A549 (cell line): ENCODE results near the gene CXCR5. TPM values are rescaled to one million over a fixed set of nuclear protein-coding genes. Genes with fewer than 3 reads are reported as not detected.

Experiments
- ATAC-seq, 2 experiments: fragments of 200-7000 bp in 1 of 2; fragments of >200 bp in 1 of 2; cut with Nextera tagmentation in 1 of 2; cut with Tn5 transposase in 1 of 2; 3 replicates each; pipeline versions ENCODE4 v1.8.0 to v1.9.1; 2018 to 2020; ENCODE audit warnings: mild to moderate bottlenecking in 1 of 2, moderate library complexity in 1 of 2
- CTCF ChIA-PET: fragments of 300-600 bp; sonication (Branson Sonifier 250); formaldehyde crosslinking; extraction: SDS; loops from one replicate; lab custom pipeline; 2021; ENCODE audit warnings: antibody characterized with exemption, inconsistent platforms; lab: Yijun Ruan, JAX
- POLR2A ChIA-PET: fragments of 350-600 bp; formaldehyde crosslinking; extraction: SDS; loops from one replicate; lab custom pipeline; 2021; ENCODE audit warnings: antibody characterized with exemption, inconsistent platforms; lab: Yijun Ruan, JAX
- DNase-seq, 2 experiments: peaks; one replicate each; pipeline versions ENCODE4 v3.0.0 to v3.0.0-alpha.2; 2011 to 2016; ENCODE audit warnings: low read depth in 1 of 2, low spot score in 1 of 2
- FAIRE-seq: peaks from 2 replicates; lab custom pipeline; 2011; peaks lifted over from hg19 to GRCh38; lab: Jason Lieb, UNC
- H3K27ac ChIP-seq, 2 experiments: fragments of >200 bp; sonication (Bioruptor Twin); formaldehyde crosslinking; 3 replicates each; pipeline ENCODE4 v1.5.1; 2016 to 2017
- H3K4me1 ChIP-seq: fragments of >200 bp; sonication (Bioruptor Twin); formaldehyde crosslinking; 3 replicates; pipeline ENCODE4 v1.6.1; 2016
- H3K4me2 ChIP-seq: fragments of >200 bp; sonication (Bioruptor Twin); formaldehyde crosslinking; 3 replicates; pipeline ENCODE4 v1.6.1; 2016
- H3K4me3 ChIP-seq: fragments of >200 bp; sonication (Bioruptor Twin); formaldehyde crosslinking; 3 replicates; pipeline ENCODE4 v1.5.1; 2016
- H3K9me3 ChIP-seq: fragments of >200 bp; sonication (Bioruptor Twin); formaldehyde crosslinking; 3 replicates; pipeline ENCODE4 v1.6.1; 2016
- CBX8 ChIP-seq: fragments of 200-600 bp; sonication (generic); IDR thresholded peaks from 2 replicates; pipeline ENCODE4 v1.6.1; 2016
- EHMT2 ChIP-seq: fragments of 200-600 bp; sonication (generic); IDR thresholded peaks from 2 replicates; pipeline ENCODE4 v1.6.1; 2016; ENCODE audit warnings: antibody characterized with exemption, low read depth, mild to moderate bottlenecking, moderate library complexity
- GATA3 ChIP-seq: IDR thresholded peaks from 2 replicates; pipeline ENCODE4 v1.6.1; 2012; ENCODE audit warnings: borderline replicate concordance
- HDAC2 ChIP-seq: fragments of 200-600 bp; sonication (generic); IDR thresholded peaks from 2 replicates; pipeline ENCODE4 v1.6.1; 2016
- HOXA7 ChIP-seq: fragments of 250-450 bp; sonication (Bioruptor Pico); IDR thresholded peaks from 2 replicates; pipeline ENCODE4 v1.5.0; 2020; ENCODE audit warnings: mild to moderate bottlenecking, moderate library complexity
- HOXB13 ChIP-seq: fragments of 250-450 bp; sonication (Bioruptor Pico); IDR thresholded peaks from 2 replicates; pipeline ENCODE4 v1.5.0; 2020; ENCODE audit warnings: low read depth, mild to moderate bottlenecking, moderate library complexity
- KDM1A ChIP-seq: fragments of 200-600 bp; sonication (generic); IDR thresholded peaks from 2 replicates; pipeline ENCODE4 v1.6.1; 2016; ENCODE audit warnings: low read depth, mild to moderate bottlenecking
- MYC ChIP-seq: IDR thresholded peaks from 2 replicates; pipeline ENCODE4 v1.6.1; 2012; ENCODE audit warnings: mild to moderate bottlenecking, inconsistent platforms, low read length, improper control_type of control experiment, borderline replicate concordance
- NFE2L2 ChIP-seq: fragments of 150-350 bp; conservative IDR thresholded peaks from 2 replicates; pipeline ENCODE4 v1.6.1; 2014; ENCODE audit warnings: low read length
- NR3C1 ChIP-seq: fragments of >200 bp; sonication (Bioruptor Twin); formaldehyde crosslinking; IDR thresholded peaks from 3 replicates; pipeline ENCODE4 v1.6.1; 2017
- PHF8 ChIP-seq: fragments of 200-600 bp; sonication (generic); IDR thresholded peaks from 2 replicates; pipeline ENCODE4 v1.6.1; 2016; ENCODE audit warnings: low read depth, mild to moderate bottlenecking, antibody characterized with exemption, moderate library complexity, borderline replicate concordance
- RAD21 ChIP-seq, 2 experiments: fragments of >200 bp in 1 of 2; sonication (Bioruptor Twin) in 1 of 2; formaldehyde crosslinking in 1 of 2; IDR thresholded peaks in 1 of 2; conservative IDR thresholded peaks in 1 of 2; 2 replicates in 1 of 2; 3 replicates in 1 of 2; pipeline ENCODE4 v1.6.1; 2012 to 2018; ENCODE audit warnings: inconsistent platforms in 1 of 2
- RNF2 ChIP-seq: fragments of 200-600 bp; sonication (generic); IDR thresholded peaks from 2 replicates; pipeline ENCODE4 v1.6.1; 2016; ENCODE audit warnings: low read depth, mild to moderate bottlenecking, antibody characterized with exemption, moderate library complexity, borderline replicate concordance
- SMC3 ChIP-seq: fragments of >200 bp; sonication (Bioruptor Twin); formaldehyde crosslinking; IDR thresholded peaks from 3 replicates; pipeline ENCODE4 v1.6.1; 2018; ENCODE audit warnings: inconsistent platforms
- SREBF2 ChIP-seq: fragments of 450-650 bp; IDR thresholded peaks from 2 replicates; pipeline ENCODE4 v1.6.1; 2014; ENCODE audit warnings: mild to moderate bottlenecking, moderate library complexity
- TP53 ChIP-seq: fragments of 250-450 bp; sonication (Bioruptor Pico); IDR thresholded peaks from 2 replicates; pipeline ENCODE4 v1.5.0; 2021; ENCODE audit warnings: mild to moderate bottlenecking, moderate library complexity
- ZFP36 ChIP-seq: fragments of 450-650 bp; IDR thresholded peaks from 2 replicates; pipeline ENCODE4 v1.6.1; 2014; ENCODE audit warnings: borderline replicate concordance; ENCODE audit not compliant: partially characterized antibody
- ZNF302 ChIP-seq: fragments of 250-450 bp; sonication (Bioruptor Pico); IDR thresholded peaks from 2 replicates; pipeline ENCODE4 v1.9.0; 2021; ENCODE audit warnings: inconsistent platforms, mild to moderate bottlenecking, moderate library complexity
- ZSCAN20 ChIP-seq: fragments of 250-450 bp; sonication (Bioruptor Pico); IDR thresholded peaks from 2 replicates; pipeline ENCODE4 v1.8.0; 2022; ENCODE audit warnings: mild to moderate bottlenecking, moderate library complexity
- WGBS: methylation state at CpG from one replicate; pipeline ENCODE4 v1.1.6; 2017; ENCODE audit errors: missing lambda C conversion rate; 5-methylcytosine and 5-hydroxymethylcytosine counted together
- polyA minus RNA-seq: library from RNA; depleted of rRNA, polyadenylated mRNA; stranded (reverse); fragments of >200 nt; gene quantifications from 2 replicates; pipeline ENCODE4 v1.2.3, GENCODE V29; 2011; rRNA and poly(A)+ RNA removed
- polyA plus RNA-seq, 4 experiments: library from polyadenylated mRNA; depleted of rRNA in 3 of 4; stranded (reverse); fragments of >200 nt; fragmentation: RNase III in 1 of 4; extraction: RNeasy Plus Mini Kit Qiagen cat#74134 plus additional on column Dnase treatment in 1 of 4; gene quantifications; 2 replicates in 3 of 4; 3 replicates in 1 of 4; pipeline ENCODE4 v1.2.3, GENCODE V29; 2011 to 2017
- TF ChIP-seq, protein P1 (sequence below): IDR thresholded peaks from 2 replicates; pipeline ENCODE4 v1.6.1; 2012
- TF ChIP-seq, protein P2 (sequence below): fragments of 200-600 bp; sonication (generic); IDR thresholded peaks from 2 replicates; pipeline ENCODE4 v1.6.1; 2016; ENCODE audit warnings: antibody characterized with exemption, mild to moderate bottlenecking, moderate library complexity
- TF ChIP-seq, protein P3 (sequence below): IDR thresholded peaks from 2 replicates; pipeline ENCODE4 v1.6.1; 2012; ENCODE audit warnings: low read depth, borderline replicate concordance
- TF ChIP-seq, protein P4 (sequence below): fragments of >200 bp; sonication (Bioruptor Twin); formaldehyde crosslinking; IDR thresholded peaks from 3 replicates; pipeline ENCODE4 v1.6.1; 2016
- TF ChIP-seq, protein P5 (sequence below): fragments of 450-650 bp; IDR thresholded peaks from 2 replicates; pipeline ENCODE4 v1.6.1; 2014; ENCODE audit warnings: antibody characterized with exemption

CXCR5 gene, protein sequence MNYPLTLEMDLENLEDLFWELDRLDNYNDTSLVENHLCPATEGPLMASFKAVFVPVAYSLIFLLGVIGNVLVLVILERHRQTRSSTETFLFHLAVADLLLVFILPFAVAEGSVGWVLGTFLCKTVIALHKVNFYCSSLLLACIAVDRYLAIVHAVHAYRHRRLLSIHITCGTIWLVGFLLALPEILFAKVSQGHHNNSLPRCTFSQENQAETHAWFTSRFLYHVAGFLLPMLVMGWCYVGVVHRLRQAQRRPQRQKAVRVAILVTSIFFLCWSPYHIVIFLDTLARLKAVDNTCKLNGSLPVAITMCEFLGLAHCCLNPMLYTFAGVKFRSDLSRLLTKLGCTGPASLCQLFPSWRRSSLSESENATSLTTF
- not detected in 2 replicates for polyA plus RNA-seq (2011; rRNA removed)
- polyA plus RNA-seq (2012; cell fraction: cytosol; rRNA removed): not detected in 2 replicates
- 0.02 and 0.04 TPM in 2 replicates for polyA plus RNA-seq (2012; cell fraction: nucleus; rRNA removed)
- polyA plus RNA-seq (2017; fragmentation: RNase III; extraction: RNeasy Plus Mini Kit Qiagen cat#74134 plus additional on column Dnase treatment): 0.04 to 0.05 TPM (median 0.04 TPM) in 3 replicates
- not detected in 2 replicates for polyA minus RNA-seq

DNA sequence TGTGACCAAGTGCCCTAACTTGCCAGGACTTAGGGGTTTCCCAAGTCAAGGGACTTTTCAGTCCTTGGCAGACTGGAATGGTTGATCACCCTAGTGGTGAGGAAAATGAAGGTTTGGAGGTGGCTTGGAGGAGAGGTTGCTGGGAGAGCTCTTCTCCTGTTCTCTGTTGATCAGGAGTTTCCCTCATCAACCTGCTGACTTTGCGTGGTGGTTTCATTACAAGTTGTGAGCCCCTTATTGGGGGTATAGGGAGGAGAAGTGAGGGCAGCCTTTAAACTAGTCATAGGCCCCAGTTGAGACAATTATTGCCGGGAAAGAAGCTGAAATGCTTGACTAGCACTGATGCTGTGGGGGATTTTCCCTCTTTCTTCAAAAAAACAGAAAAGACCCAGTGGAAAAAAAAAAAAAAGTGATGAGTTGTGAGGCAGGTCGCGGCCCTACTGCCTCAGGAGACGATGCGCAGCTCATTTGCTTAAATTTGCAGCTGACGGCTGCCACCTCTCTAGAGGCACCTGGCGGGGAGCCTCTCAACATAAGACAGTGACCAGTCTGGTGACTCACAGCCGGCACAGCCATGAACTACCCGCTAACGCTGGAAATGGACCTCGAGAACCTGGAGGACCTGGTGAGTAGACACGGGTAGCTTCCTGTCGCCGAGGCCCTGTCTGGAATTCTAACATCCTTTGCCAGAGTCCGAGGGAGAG, at the start of gene CXCR5:
CXCR5 (plus strand) TSS at position 525 of the 704 bp plus-strand sequence; CDS start at position 575, 50 bp downstream.
- Histone ChIP-seq H3K4me2 (no peak within 1 kb of the TSS), H3K9me3 (no peaks in the 10 kb centered on the region), H3K27ac (no peak within 1 kb of the TSS), H3K4me1 (peaks cover 25% of the 10 kb centered on the region), H3K4me3 (no peak within 1 kb of the TSS)
- ChIA-PET CTCF (interaction anchor here (0.8 to 1.6 kb wide), 7 partner anchors 9 to 193 kb away, joined by 3 to 5 read pairs (median 3); no protein-coding TSS in a partner anchor), POLR2A (no interaction called here)
- DNase-seq (no peak), ATAC-seq (no peak), FAIRE-seq (no peak)
- TF ChIP-seq GATA3 (no peak), ZSCAN20 (CRISPR knock-in tag) (no peak), RNF2 (no peak), PHF8 (no peak), EHMT2 (no peak), KDM1A (no peak)
- TF ChIP-seq, protein P1, sequence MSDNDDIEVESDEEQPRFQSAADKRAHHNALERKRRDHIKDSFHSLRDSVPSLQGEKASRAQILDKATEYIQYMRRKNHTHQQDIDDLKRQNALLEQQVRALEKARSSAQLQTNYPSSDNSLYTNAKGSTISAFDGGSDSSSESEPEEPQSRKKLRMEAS: no peak
- 79% methylated on average over 16 of the region's 16 CpGs for WGBS

DNA sequence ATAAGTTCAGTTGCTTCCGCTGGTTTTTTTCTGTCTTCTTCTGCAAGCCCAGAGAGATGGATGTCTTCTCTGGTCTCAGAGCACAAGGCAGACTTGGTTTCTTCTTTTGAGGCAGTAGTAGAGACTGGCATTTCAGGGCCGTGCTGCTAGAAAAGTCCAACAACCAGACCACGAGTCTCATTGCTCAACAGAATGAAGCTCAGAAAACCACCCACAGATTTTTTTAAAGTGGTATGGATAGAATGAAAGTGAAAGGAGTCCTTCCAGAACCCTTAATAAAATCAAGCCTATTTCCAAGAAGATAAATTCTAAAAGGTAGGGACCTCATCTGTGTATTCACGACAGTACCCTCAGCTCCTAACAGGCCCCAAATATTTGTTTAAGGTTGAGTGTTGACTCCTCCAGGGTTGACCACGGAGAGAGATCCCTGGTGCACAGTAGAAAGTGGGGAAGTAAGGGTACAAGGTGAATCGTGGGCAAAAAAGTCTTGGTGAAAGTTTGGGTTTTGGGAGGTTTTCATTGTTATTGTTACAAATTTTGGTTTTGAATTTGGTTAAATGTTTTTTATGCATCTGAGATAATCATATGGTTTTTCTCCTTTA, 49.2 kb upstream of the CXCR5 start:
- CTCF ChIA-PET: no interaction called here
- WGBS: 50% methylated on average over 6 of the region's 6 CpGs
- no peak for ATAC-seq

DNA sequence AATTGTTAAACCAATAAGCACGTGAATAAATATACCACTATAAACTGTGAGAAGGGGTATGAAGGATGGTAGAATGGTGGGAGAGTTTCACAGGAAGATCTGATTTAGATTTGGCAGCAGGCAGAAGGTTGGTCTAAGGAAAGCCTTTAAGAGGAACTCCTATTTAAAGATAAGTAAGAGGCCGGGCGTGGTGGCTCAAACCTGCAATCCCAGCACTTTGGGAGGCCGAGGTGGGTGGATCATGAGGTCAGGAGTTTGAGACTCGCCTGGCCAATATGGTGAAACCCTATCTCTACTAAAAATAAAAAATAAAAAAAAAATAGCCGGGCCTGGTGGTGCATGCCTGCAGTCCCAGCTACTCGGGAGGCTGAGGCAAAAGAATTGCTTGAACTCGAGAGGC, 45.8 kb upstream of the CXCR5 start:
- FAIRE-seq (no peak), ATAC-seq (no peak), DNase-seq (no peak)
- no peak overlapping the region for H3K4me2 ChIP-seq
- H3K27ac ChIP-seq: no peak overlapping the region
- no peaks in the 10 kb centered on the region for H3K4me1 ChIP-seq
- ChIA-PET CTCF (no interaction called here), POLR2A (no interaction called here)
- H3K4me3 ChIP-seq: no peak overlapping the region
- WGBS: 90% methylated on average over 8 of the region's 8 CpGs
- no peaks in the 10 kb centered on the region for H3K9me3 ChIP-seq
- TF ChIP-seq ZFP36 (no peak), NR3C1 (no peak), HOXA7 (CRISPR knock-in tag) (no peak), HOXB13 (CRISPR knock-in tag) (no peak), ZNF302 (CRISPR knock-in tag) (no peak), GATA3 (no peak), MYC (no peak), NFE2L2 (no peak), ZSCAN20 (CRISPR knock-in tag) (no peak), TP53 (CRISPR knock-in tag) (no peak), SMC3 (no peak)
- TF ChIP-seq, protein P2, sequence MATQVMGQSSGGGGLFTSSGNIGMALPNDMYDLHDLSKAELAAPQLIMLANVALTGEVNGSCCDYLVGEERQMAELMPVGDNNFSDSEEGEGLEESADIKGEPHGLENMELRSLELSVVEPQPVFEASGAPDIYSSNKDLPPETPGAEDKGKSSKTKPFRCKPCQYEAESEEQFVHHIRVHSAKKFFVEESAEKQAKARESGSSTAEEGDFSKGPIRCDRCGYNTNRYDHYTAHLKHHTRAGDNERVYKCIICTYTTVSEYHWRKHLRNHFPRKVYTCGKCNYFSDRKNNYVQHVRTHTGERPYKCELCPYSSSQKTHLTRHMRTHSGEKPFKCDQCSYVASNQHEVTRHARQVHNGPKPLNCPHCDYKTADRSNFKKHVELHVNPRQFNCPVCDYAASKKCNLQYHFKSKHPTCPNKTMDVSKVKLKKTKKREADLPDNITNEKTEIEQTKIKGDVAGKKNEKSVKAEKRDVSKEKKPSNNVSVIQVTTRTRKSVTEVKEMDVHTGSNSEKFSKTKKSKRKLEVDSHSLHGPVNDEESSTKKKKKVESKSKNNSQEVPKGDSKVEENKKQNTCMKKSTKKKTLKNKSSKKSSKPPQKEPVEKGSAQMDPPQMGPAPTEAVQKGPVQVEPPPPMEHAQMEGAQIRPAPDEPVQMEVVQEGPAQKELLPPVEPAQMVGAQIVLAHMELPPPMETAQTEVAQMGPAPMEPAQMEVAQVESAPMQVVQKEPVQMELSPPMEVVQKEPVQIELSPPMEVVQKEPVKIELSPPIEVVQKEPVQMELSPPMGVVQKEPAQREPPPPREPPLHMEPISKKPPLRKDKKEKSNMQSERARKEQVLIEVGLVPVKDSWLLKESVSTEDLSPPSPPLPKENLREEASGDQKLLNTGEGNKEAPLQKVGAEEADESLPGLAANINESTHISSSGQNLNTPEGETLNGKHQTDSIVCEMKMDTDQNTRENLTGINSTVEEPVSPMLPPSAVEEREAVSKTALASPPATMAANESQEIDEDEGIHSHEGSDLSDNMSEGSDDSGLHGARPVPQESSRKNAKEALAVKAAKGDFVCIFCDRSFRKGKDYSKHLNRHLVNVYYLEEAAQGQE: no peak
- TF ChIP-seq, protein P3, sequence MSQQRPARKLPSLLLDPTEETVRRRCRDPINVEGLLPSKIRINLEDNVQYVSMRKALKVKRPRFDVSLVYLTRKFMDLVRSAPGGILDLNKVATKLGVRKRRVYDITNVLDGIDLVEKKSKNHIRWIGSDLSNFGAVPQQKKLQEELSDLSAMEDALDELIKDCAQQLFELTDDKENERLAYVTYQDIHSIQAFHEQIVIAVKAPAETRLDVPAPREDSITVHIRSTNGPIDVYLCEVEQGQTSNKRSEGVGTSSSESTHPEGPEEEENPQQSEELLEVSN: no peak

More for the DNA sequence above, 49.2 kb upstream of the CXCR5 start:
- no peak overlapping the region for H3K4me2 ChIP-seq
- H3K27ac ChIP-seq: no peak overlapping the region
- H3K4me1 ChIP-seq: no peaks in the 10 kb centered on the region
- no peaks in the 10 kb centered on the region for H3K9me3 ChIP-seq
- no peak overlapping the region for H3K4me3 ChIP-seq
- FAIRE-seq (no peak), DNase-seq (no peak)
- TF ChIP-seq SMC3 (no peak), KDM1A (no peak), RAD21 (conservative IDR thresholded peaks at IDR 0.05 in 1 of 2, IDR thresholded peaks at IDR 0.05 in 1 of 2) (no peak), ZNF302 (CRISPR knock-in tag) (no peak), HDAC2 (no peak), MYC (no peak), CBX8 (no peak), SREBF2 (no peak)
- TF ChIP-seq, protein P4, sequence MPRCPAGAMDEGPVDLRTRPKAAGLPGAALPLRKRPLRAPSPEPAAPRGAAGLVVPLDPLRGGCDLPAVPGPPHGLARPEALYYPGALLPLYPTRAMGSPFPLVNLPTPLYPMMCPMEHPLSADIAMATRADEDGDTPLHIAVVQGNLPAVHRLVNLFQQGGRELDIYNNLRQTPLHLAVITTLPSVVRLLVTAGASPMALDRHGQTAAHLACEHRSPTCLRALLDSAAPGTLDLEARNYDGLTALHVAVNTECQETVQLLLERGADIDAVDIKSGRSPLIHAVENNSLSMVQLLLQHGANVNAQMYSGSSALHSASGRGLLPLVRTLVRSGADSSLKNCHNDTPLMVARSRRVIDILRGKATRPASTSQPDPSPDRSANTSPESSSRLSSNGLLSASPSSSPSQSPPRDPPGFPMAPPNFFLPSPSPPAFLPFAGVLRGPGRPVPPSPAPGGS: no peak
- TF ChIP-seq, protein P5, sequence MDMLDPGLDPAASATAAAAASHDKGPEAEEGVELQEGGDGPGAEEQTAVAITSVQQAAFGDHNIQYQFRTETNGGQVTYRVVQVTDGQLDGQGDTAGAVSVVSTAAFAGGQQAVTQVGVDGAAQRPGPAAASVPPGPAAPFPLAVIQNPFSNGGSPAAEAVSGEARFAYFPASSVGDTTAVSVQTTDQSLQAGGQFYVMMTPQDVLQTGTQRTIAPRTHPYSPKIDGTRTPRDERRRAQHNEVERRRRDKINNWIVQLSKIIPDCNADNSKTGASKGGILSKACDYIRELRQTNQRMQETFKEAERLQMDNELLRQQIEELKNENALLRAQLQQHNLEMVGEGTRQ: no peak
- POLR2A ChIA-PET: no interaction called here
